Measurements from ENCODE around the gene ATAD1.
A peak's percentile ranks its signal among the peaks of the same experiment; 100 is the strongest.
"Not testable (repeated sequence)": the region's sequence is repeated elsewhere in the genome, so short reads cannot be mapped to it uniquely, and the experiment has no call there.

ATAD1 gene

GRCh38 chr10:87846023-87846422 is 28.0 kb upstream of the ATAD1 start:
- DNase-seq (ENCODE audit: low read depth), result peak; percentile 88

- DNase-seq (ENCODE audit: low read depth), result no peak
Measured at GRCh38 chr10:87845624-87845998, 27.6 kb upstream of the ATAD1 start.

GRCh38 chr10:87844837-87845623 is 27.0 kb upstream of the ATAD1 start:
- DNase-seq (ENCODE audit: low read depth), result no peak

- DNase-seq (ENCODE audit: low read depth), result no peak
Measured at GRCh38 chr10:87843714-87844113, 25.7 kb upstream of the ATAD1 start.

- peak; percentile 72 for DNase-seq (ENCODE audit: low read depth)
Measured at GRCh38 chr10:87842776-87843497, 24.9 kb upstream of the ATAD1 start.

GRCh38 chr10:87842220-87842641 is 24.2 kb upstream of the ATAD1 start:
- no peak for DNase-seq (ENCODE audit: low read depth)

GRCh38 chr10:87841186-87841585 is 23.2 kb upstream of the ATAD1 start:
- DNase-seq (ENCODE audit: low read depth), result no peak

- no peak for DNase-seq (ENCODE audit: low read depth)
Measured at GRCh38 chr10:87838650-87839049, 20.6 kb upstream of the ATAD1 start.

- no peak for DNase-seq (ENCODE audit: low read depth)
Measured at GRCh38 chr10:87837445-87837844, 19.4 kb upstream of the ATAD1 start.

GRCh38 chr10:87836098-87836497 is 18.1 kb upstream of the ATAD1 start:
- no peak for DNase-seq (ENCODE audit: low read depth)

GRCh38 chr10:87829986-87830729 is 12.1 kb upstream of the ATAD1 start:
- DNase-seq (ENCODE audit: low read depth), result no peak

- DNase-seq (ENCODE audit: low read depth), result not testable (repeated sequence)
Measured at GRCh38 chr10:87829051-87829450, 11.0 kb upstream of the ATAD1 start.

GRCh38 chr10:87827681-87828080 is 9.7 kb upstream of the ATAD1 start:
- DNase-seq (ENCODE audit: low read depth), result no peak

- DNase-seq (ENCODE audit: low read depth), result no peak
Measured at GRCh38 chr10:87826653-87827052, 8.6 kb upstream of the ATAD1 start.

GRCh38 chr10:87819289-87819585 is 1.2 kb upstream of the ATAD1 start:
- DNase-seq (ENCODE audit: low read depth), result no peak

GRCh38 chr10:87818505-87819288 is 671 bp upstream of the ATAD1 start:
- no peak for DNase-seq (ENCODE audit: low read depth)

GRCh38 chr10:87816898-87817608 is 973 bp downstream of the ATAD1 start:
- DNase-seq (ENCODE audit: low read depth), result no peak

GRCh38 chr10:87816163-87816897 is 1.7 kb downstream of the ATAD1 start:
- DNase-seq (ENCODE audit: low read depth), result no peak

GRCh38 chr10:87804939-87805569 is 13.0 kb downstream of the ATAD1 start:
- no peak for DNase-seq (ENCODE audit: low read depth)

GRCh38 chr10:87803831-87804230 is 14.2 kb downstream of the ATAD1 start:
- no peak for DNase-seq (ENCODE audit: low read depth)

Measured in non-pigmented ciliary epithelial cell (primary cell).